Rectal smooth muscle tissue (tissue), 1 donor: ENCODE measurements around the gene NUDCD3.

Experiments
- H3K27ac ChIP-seq: one replicate; pipeline ENCODE4 v1.7.0; 2013; ENCODE audit warnings: low read depth, low read length, inconsistent platforms
- H3K27me3 ChIP-seq: one replicate; pipeline ENCODE4 v1.7.0; 2013; ENCODE audit warnings: low read length; ENCODE audit not compliant: control insufficient read depth, insufficient read depth
- H3K36me3 ChIP-seq: one replicate; pipeline ENCODE4 v1.7.0; 2013; ENCODE audit warnings: low read length; ENCODE audit not compliant: control insufficient read depth, insufficient read depth
- H3K4me1 ChIP-seq: one replicate; pipeline ENCODE4 v1.7.0; 2013; ENCODE audit warnings: low read length; ENCODE audit not compliant: control insufficient read depth, insufficient read depth
- H3K4me3 ChIP-seq: one replicate; pipeline ENCODE4 v1.7.0; 2013; ENCODE audit warnings: low read length
- H3K9ac ChIP-seq: one replicate; pipeline ENCODE4 v1.7.0; 2013; ENCODE audit warnings: low read length

The NUDCD3 gene

DNA sequence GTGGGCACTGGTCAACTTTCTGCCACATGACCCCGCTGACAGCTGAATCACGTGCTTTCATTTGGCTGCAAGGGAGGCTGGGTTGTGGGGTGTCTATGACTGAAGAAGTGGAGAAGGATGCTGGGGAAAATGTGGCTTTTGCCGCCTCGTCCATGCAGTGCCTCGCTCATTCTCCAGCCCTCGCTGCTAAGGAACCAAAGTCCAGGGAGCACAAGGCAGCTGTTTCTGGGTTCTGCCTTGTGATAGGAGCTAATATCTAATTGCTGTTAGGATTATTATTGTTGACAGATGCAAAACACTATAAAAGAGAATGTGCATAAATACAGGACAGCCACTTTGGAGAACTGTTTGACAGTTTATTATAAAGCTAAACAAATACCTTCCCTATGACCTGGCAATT, 160.1 kb downstream of the NUDCD3 start:
- H3K36me3 ChIP-seq: no peaks in the 10 kb centered on the region
- H3K4me3 ChIP-seq: no peak overlapping the region
- H3K27me3 ChIP-seq: peaks cover 10% of the 10 kb centered on the region
- H3K9ac ChIP-seq: no peak overlapping the region
- H3K27ac ChIP-seq: no peak overlapping the region
- no peaks in the 10 kb centered on the region for H3K4me1 ChIP-seq

DNA sequence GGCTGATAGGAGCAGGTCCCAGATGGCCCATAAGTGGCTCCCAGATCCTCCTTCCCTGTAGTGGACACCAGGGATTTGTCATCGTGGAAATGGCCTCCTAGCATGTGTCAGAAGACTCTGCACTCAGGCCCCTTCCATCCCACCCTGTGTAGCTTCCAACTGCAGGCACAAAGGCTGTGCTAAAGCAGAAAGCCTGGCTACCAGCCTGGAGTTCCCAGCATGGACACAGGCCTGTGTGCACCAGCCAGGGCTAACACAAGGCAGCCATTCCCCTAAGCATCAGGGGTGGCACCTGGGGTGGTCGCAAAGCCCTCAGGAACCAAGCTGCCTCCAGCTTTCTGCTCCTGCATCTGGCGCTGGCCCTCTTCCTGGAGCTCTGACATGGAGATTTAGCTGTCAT, 160.6 kb downstream of the NUDCD3 start:
- H3K27me3 ChIP-seq: peaks cover 10% of the 10 kb centered on the region
- no peaks in the 10 kb centered on the region for H3K36me3 ChIP-seq
- H3K4me3 ChIP-seq: no peak overlapping the region
- no peak overlapping the region for H3K9ac ChIP-seq
- no peak overlapping the region for H3K27ac ChIP-seq
- no peaks in the 10 kb centered on the region for H3K4me1 ChIP-seq
